ENCODE results near the gene CD4.
"Not testable (repeated sequence)": the region's sequence is repeated elsewhere in the genome, so short reads cannot be mapped to it uniquely, and the experiment has no call there.

The CD4 gene

DNA sequence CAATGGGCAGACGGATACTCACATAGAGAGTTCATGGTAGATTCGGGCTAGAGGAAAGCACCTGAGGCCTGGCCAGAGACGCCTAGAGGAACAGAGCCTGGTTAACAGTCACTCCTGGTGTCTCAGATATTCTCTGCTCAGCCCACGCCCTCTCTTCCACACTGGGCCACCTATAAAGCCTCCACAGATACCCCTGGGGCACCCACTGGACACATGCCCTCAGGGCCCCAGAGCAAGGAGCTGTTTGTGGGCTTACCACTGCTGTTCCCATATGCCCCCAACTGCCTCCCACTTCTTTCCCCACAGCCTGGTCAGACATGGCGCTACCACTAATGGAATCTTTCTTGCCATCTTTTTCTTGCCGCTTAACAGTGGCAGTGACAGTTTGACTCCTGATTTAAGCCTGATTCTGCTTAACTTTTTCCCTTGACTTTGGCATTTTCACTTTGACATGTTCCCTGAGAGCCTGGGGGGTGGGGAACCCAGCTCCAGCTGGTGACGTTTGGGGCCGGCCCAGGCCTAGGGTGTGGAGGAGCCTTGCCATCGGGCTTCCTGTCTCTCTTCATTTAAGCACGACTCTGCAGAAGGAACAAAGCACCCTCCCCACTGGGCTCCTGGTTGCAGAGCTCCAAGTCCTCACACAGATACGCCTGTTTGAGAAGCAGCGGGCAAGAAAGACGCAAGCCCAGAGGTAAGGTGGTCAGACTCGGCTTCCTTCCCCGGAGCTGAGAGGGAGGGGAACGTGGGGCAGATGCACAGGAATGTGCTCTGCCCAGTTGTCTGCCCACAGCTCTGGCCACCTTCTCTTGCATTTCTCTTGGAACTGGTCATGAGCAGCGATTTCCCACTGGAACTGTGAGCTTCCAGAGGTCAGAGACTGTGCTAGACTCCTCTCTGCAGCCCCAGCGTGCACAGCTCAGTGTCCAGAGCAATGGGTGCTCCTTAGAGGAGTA, at the start of gene CD4:
Gene CD4 (plus strand): TSS at position 557 of the 953 bp plus-strand sequence. CDS start 10,611 bp downstream, outside the sequence.
- no peak for DNase-seq (ENCODE audit: low spot score)

- DNase-seq (ENCODE audit: low spot score), result not testable (repeated sequence)
Observed at GRCh38 chr12:6742080-6742479, 47.2 kb upstream of the CD4 start.

DNA sequence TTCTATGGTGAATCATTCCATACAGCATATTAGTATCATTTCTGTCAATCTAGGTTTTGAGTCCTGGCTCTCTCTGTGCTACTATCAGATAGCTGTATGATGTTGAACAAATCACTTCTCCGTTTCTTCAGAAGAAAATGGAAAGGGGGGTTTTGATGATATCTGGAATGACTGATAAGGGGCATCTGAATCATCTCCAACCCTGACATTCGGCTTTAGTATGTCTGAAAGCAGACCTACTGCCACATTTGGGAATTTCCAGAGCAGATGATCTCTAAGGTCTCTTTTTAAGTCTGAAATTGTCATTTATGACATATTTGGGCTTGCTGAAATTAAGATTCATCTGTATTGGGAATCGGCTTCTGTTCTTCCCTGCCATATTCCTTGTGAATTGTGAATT, 46.5 kb upstream of the CD4 start:
- no peak for DNase-seq (ENCODE audit: low spot score)

DNA sequence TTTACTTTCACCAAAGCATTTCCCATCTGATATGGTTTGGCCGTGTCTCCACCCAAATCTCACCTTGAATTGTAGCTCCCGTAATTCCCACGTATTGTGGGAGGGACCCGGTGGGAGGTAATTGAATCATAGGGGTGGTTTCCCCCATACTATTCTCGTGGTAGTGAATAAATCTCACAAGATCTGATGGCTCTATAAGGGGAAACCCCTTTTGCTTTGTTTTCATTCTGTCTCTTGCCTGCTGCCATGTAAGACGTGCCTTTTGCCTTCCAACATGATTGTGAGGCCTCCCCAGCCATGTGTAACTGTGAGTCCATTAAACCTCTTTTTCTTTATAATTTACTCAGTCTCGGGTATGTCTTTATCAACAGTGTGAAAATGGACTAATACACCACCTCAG, 46.0 kb upstream of the CD4 start:
- not testable (repeated sequence) for DNase-seq (ENCODE audit: low spot score)

GRCh38 chr12:6745741-6746525, 43.4 kb upstream of the CD4 start:
- DNase-seq (ENCODE audit: low spot score), result no peak

DNA sequence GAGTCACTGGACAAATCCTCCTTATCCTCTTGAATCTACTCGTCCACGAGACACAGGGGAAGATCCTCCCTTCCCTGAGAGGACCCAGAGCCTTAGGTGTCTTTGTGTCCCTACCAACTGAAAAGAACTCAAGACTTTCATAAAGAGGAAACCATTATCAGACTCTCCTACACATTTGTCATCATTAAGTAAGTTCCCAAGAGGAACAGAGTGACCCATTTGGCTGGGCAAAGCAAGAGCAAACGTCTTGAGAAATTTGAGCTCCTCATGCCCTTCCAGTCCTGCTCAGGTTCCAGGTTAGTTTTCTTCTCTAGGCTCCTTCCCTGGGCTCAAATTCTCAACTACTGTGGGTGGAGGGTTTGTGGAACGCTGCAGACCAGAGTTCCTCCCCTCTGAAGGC, 42.1 kb upstream of the CD4 start:
- no peak for DNase-seq (ENCODE audit: low spot score)

GRCh38 chr12:6748761-6749160, 40.6 kb upstream of the CD4 start:
- no peak for DNase-seq (ENCODE audit: low spot score)

GRCh38 chr12:6750506-6750905, 38.8 kb upstream of the CD4 start:
- no peak for DNase-seq (ENCODE audit: low spot score)

- DNase-seq (ENCODE audit: low spot score), result no peak
Observed at GRCh38 chr12:6751767-6752166, 37.6 kb upstream of the CD4 start.

DNA sequence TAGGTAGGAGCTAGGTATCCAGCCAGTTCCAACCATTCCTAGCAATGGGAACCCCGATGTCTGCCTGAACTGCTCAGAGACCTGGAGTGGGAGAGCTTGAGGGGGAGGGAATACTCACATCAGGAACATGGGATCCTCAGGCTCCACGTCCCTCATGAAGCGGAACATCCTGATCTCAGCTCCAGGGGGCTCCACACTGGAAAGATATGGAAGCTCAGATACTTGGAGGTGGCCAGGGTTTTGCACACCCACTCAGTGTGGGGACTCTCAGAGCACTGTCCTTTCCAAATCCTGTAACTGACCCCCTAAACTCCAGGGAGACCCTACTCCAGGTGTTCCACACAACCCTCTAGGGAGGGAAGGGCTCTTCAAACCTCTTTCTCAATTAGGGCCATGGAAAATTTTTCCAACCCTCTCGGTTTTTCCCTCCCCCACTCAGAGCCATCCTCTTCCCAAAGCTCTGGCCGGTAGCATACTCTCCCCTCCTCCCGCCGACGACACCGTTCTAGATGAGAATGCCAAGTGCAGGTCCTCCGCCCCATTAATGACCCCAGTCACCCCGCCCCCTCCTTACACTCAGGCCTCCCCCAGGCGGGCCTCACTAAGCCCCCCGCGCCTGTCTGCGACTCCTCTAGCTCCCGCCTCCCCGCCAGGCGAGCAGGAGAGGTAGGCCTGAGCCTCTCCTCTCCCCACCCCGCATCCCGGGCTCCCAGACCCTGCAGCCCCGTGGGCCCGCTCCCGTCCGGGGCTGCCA, 37.0 kb upstream of the CD4 start:
- DNase-seq (ENCODE audit: low spot score), result no peak

GRCh38 chr12:6752921-6753771, 36.2 kb upstream of the CD4 start, which contains the start of gene MLF2:
MLF2 (minus strand) TSS chr12:6753141; CDS start chr12:6752334, 807 bp downstream.
- DNase-seq (ENCODE audit: low spot score), result peak; percentile 100

DNA sequence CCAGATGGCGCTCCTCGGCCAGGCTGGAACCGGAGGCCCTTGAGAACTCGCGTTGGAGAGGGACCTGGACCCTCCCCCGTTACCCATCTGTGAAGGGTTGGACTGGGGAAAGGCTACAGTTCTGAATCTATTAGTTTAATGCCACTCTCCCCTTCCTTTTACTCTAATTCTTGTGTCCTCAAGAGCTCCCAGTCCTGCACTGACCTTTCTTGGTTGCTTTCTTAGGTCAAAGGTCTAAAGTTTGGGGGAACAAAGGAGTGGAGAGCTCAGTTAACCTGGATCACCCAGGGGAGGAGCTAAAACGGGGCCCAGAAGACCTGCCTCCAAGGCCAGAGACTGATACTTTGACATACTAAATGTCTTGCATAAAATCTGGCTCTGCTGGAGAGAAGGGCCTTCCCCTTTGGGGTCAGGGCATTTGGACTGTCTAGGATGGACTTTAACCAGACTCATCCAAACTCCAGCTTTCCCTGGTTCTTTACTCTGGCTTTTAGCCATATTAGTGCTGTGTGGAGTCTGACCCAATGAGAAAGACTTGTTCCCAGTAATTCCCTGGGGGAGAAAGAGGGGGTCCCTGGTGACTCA, 35.5 kb upstream of the CD4 start:
- no peak for DNase-seq (ENCODE audit: low spot score)

DNA sequence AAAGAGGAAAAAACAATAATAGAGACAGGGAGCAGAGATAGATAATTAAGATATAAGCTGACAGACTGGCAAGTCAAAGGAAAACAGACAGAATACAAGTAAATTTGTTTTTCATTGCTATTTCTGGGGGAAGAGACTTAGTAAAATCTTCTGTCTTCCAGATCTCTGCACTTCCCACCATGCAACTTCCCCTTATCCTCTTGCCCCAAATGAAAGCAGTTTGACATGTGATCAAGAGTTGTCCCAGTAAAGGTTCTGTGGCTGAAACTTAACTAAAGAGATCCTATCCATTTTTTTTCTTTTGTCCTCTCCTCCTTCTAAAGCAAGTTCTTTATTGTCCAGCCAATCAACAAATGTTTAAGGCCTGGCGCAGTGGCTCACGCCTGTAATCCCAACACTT, 34.9 kb upstream of the CD4 start:
- no peak for DNase-seq (ENCODE audit: low spot score)

GRCh38 chr12:6757028-6757690, 32.2 kb upstream of the CD4 start:
- no peak for DNase-seq (ENCODE audit: low spot score)

GRCh38 chr12:6758506-6759095, 30.7 kb upstream of the CD4 start:
- DNase-seq (ENCODE audit: low spot score), result no peak

- no peak for DNase-seq (ENCODE audit: low spot score)
Observed at GRCh38 chr12:6759741-6760140, 29.6 kb upstream of the CD4 start.

GRCh38 chr12:6763380-6763779, 25.9 kb upstream of the CD4 start:
- no peak for DNase-seq (ENCODE audit: low spot score)

- peak; percentile 68 for DNase-seq (ENCODE audit: low spot score)
Observed at GRCh38 chr12:6764011-6764828, 25.1 kb upstream of the CD4 start.

DNA sequence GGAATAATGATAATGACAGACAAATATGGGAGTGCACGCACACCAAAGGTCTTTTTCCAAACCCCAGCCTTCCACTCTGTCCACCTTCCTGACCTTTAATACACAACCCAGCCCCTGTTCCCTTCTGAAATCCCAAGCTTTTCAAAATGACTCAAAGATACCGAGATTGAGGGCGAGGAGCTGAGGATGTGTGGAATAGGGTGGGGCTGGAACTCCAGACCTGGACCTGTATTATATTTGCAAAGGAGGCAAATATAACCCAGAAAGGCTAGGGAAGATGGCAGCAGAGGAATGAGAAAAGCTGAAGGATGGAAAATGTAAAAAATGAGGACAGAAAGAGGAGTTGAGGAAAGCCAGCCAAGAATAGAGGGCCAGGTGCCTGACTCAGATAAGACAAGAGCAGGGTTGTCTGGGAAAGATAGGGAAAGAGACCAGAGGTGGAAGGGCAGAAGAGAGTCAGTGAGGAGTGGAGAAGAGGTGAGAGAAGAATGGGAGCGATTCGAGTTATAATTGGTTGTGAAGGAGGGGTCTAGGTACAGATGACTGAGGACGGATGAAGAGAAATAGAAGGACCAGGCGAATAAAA, 24.2 kb upstream of the CD4 start:
- DNase-seq (ENCODE audit: low spot score), result no peak

Measured in LoVo (cell line).